Muscle of arm (tissue), 12 donors: ENCODE data around the gene CORO1C. TPM values are rescaled to one million over a fixed set of nuclear protein-coding genes. Genes with fewer than 3 reads are reported as not detected.

Experiments used
- DNase-seq: peaks from one replicate; pipeline ENCODE4 v3.0.0-alpha.2; 2013
- polyA plus RNA-seq, 12 donors: library from polyadenylated mRNA; unstranded; fragments of 120-200 nt; gene quantifications; one replicate each; pipeline ENCODE4 v1.2.1, GENCODE V29; 2013; ENCODE audit not compliant: insufficient read length in 12 of 12

Gene CORO1C
- polyA plus RNA-seq, 12 donors: 62.7 to 117 (median 90.9) TPM; not detected in 1

GRCh38 chr12:108728820-108729611 is 2.3 kb downstream of the CORO1C start:
- no peak for DNase-seq

GRCh38 chr12:108727868-108728735 is 3.2 kb downstream of the CORO1C start:
- DNase-seq: no peak

- DNase-seq: no peak
Measured at GRCh38 chr12:108727161-108727560, 4.2 kb downstream of the CORO1C start.

- DNase-seq: no peak
Measured at GRCh38 chr12:108724890-108725151, 6.5 kb downstream of the CORO1C start.

GRCh38 chr12:108724054-108724889 is 7.0 kb downstream of the CORO1C start:
- no peak for DNase-seq

GRCh38 chr12:108722992-108723766 is 8.1 kb downstream of the CORO1C start:
- DNase-seq: no peak

- DNase-seq: no peak
Measured at GRCh38 chr12:108722463-108722862, 8.9 kb downstream of the CORO1C start.

- no peak for DNase-seq
Measured at GRCh38 chr12:108721824-108722223, 9.5 kb downstream of the CORO1C start.

- DNase-seq: no peak
Measured at GRCh38 chr12:108720757-108721514, 10.4 kb downstream of the CORO1C start.

GRCh38 chr12:108717243-108717642 is 14.1 kb downstream of the CORO1C start:
- DNase-seq: no peak

GRCh38 chr12:108714866-108715265 is 16.5 kb downstream of the CORO1C start:
- no peak for DNase-seq

- DNase-seq: no peak
Measured at GRCh38 chr12:108713471-108713870, 17.8 kb downstream of the CORO1C start.

- no peak for DNase-seq
Measured at GRCh38 chr12:108712925-108713203, 18.5 kb downstream of the CORO1C start.

GRCh38 chr12:108712165-108712924 is 19.0 kb downstream of the CORO1C start:
- DNase-seq: no peak

GRCh38 chr12:108711489-108712164 is 19.7 kb downstream of the CORO1C start:
- no peak for DNase-seq

- DNase-seq: no peak
Measured at GRCh38 chr12:108709697-108710096, 21.6 kb downstream of the CORO1C start.

GRCh38 chr12:108704527-108704926 is 26.8 kb downstream of the CORO1C start:
- DNase-seq: no peak

- DNase-seq: peak; percentile 47
Measured at GRCh38 chr12:108702595-108703320, 28.6 kb downstream of the CORO1C start.
